ENCODE measurements around the gene TACR1. TPM values are rescaled to one million over a fixed set of nuclear protein-coding genes. Genes with fewer than 3 reads are reported as not detected.

Gene TACR1
- total RNA-seq, 1 experiment from 2014 or later = not detected

- Histone ChIP-seq H3K79me2 (ENCODE audit: insufficient read depth, low read length) (no peaks in the 10 kb centered on the region), H3K36me3 (ENCODE audit: control insufficient read depth in 1 of 2, insufficient read depth in 2 of 2, low read length in 2 of 2) (no peaks in the 10 kb centered on the region), H2AFZ (ENCODE audit: low read depth, low read length, poor library complexity, severe bottlenecking) (no peak overlapping the region), H3K4me3 (replicated peaks in 1 of 2; ENCODE audit: low read depth in 1 of 2, low read length in 2 of 2) (no peak overlapping the region), H3K4me2 (ENCODE audit: low read length) (no peak overlapping the region), H3K9me2 (ENCODE audit: insufficient read depth) (no peaks in the 10 kb centered on the region), H3K9ac (ENCODE audit: low read length) (no peak overlapping the region), H3K9me3 (ENCODE audit: control insufficient read depth in 1 of 2, insufficient read depth in 1 of 2, low read depth in 1 of 2, low read length in 2 of 2) (no peaks in the 10 kb centered on the region), H4K20me1 (ENCODE audit: insufficient read depth) (no peaks in the 10 kb centered on the region), H3K27ac (ENCODE audit: low read depth, low read length) (no peak overlapping the region), H3K4me1 (ENCODE audit: control insufficient read depth in 1 of 2, insufficient read depth in 2 of 2, low read length in 2 of 2) (no peaks in the 10 kb centered on the region), H3K27me3 (ENCODE audit: insufficient read depth, low read length) (peaks cover 15% of the 10 kb centered on the region)
- DNase-seq (ENCODE audit: low read depth, low spot score) = no peak
- ChIA-PET POLR2A (no interaction called here), CTCF (interaction anchor here (1.5 kb wide), 1 partner anchor 8 kb away, joined by 4 read pairs; no protein-coding TSS in a partner anchor), RAD21 (ENCODE audit: low non-redundant PET in 1 of 2, low total read pairs in 2 of 2, uncharacterized antibody in 2 of 2, unreplicated experiment in 2 of 2) (no interaction called here)
- intact Hi-C loops (cut with micrococcal nuclease) = loop anchor here (10.0 kb wide), 2 partner anchors 153 to 537 kb away; no protein-coding TSS in a partner anchor
- TF ChIP-seq ELF1 (IDR thresholded peaks at IDR 0.05; ENCODE audit: borderline replicate concordance, low read depth) (no peak), ZBTB33 (IDR thresholded peaks at IDR 0.05; ENCODE audit: extremely low read depth, insufficient replicate concordance, low read length) (no peak), ATF3 (IDR thresholded peaks at IDR 0.05) (no peak), EZH2 (IDR thresholded peaks at IDR 0.05) (no peak), MAX (IDR thresholded peaks at IDR 0.05) (no peak), CTCF (IDR thresholded peaks at IDR 0.05 in 2 of 3, conservative IDR thresholded peaks at IDR 0.05 in 1 of 3; ENCODE audit: borderline replicate concordance in 1 of 3, insufficient read depth in 1 of 3, low read depth in 2 of 3, low read length in 2 of 3) (no peak)
- no TSS peak for BruUV-seq (replicated peaks)
- ATAC-seq = no peak
Measured at GRCh38 chr2:75067506-75067905, 131.8 kb downstream of the TACR1 start.

Measured in HCT116 (cell line).